ENCODE results near the gene IDH1. TPM values are rescaled to one million over a fixed set of nuclear protein-coding genes. Genes with fewer than 3 reads are reported as not detected.

Gene IDH1
- total and polyA plus RNA-seq, 2 of the 8 experiments (the other 6 are each of a cell fraction or from before 2014, with no cell fraction given), result 174 to 398 TPM

DNA sequence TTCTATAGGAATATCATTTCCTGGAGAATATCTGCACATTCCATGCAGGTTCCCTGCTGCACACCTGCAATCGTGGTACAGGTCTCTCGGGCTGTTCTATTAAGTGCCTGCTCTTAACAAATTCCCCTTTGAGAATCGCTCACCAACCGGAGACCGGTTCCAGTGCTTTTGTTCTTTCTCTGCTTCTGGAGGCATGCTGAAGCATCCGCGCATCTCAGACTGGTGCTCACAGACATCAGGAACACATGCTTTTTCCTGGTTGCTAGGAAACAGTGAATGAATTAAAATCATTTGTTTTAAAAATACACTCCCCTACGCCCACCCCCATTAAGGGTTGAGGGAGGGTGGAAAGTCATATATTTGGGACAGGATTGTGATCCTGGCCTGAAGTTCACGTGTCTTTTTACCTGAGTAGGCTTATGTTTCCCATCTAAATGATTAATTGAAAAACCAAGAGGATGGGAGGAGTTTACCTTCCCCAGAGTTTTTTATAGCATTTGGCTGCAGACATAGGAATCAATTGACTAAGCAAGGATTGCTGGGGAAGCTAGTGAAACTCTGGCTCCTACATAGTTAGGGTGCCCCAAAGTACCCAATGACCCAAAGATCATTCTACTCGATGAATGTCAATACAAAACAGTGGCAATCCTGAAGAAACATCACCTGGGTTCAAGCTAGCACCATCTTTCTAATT lies 64.9 kb downstream of the IDH1 start, which contains the start of gene C2orf80 (continued):
- TF ChIP-seq, protein P1, sequence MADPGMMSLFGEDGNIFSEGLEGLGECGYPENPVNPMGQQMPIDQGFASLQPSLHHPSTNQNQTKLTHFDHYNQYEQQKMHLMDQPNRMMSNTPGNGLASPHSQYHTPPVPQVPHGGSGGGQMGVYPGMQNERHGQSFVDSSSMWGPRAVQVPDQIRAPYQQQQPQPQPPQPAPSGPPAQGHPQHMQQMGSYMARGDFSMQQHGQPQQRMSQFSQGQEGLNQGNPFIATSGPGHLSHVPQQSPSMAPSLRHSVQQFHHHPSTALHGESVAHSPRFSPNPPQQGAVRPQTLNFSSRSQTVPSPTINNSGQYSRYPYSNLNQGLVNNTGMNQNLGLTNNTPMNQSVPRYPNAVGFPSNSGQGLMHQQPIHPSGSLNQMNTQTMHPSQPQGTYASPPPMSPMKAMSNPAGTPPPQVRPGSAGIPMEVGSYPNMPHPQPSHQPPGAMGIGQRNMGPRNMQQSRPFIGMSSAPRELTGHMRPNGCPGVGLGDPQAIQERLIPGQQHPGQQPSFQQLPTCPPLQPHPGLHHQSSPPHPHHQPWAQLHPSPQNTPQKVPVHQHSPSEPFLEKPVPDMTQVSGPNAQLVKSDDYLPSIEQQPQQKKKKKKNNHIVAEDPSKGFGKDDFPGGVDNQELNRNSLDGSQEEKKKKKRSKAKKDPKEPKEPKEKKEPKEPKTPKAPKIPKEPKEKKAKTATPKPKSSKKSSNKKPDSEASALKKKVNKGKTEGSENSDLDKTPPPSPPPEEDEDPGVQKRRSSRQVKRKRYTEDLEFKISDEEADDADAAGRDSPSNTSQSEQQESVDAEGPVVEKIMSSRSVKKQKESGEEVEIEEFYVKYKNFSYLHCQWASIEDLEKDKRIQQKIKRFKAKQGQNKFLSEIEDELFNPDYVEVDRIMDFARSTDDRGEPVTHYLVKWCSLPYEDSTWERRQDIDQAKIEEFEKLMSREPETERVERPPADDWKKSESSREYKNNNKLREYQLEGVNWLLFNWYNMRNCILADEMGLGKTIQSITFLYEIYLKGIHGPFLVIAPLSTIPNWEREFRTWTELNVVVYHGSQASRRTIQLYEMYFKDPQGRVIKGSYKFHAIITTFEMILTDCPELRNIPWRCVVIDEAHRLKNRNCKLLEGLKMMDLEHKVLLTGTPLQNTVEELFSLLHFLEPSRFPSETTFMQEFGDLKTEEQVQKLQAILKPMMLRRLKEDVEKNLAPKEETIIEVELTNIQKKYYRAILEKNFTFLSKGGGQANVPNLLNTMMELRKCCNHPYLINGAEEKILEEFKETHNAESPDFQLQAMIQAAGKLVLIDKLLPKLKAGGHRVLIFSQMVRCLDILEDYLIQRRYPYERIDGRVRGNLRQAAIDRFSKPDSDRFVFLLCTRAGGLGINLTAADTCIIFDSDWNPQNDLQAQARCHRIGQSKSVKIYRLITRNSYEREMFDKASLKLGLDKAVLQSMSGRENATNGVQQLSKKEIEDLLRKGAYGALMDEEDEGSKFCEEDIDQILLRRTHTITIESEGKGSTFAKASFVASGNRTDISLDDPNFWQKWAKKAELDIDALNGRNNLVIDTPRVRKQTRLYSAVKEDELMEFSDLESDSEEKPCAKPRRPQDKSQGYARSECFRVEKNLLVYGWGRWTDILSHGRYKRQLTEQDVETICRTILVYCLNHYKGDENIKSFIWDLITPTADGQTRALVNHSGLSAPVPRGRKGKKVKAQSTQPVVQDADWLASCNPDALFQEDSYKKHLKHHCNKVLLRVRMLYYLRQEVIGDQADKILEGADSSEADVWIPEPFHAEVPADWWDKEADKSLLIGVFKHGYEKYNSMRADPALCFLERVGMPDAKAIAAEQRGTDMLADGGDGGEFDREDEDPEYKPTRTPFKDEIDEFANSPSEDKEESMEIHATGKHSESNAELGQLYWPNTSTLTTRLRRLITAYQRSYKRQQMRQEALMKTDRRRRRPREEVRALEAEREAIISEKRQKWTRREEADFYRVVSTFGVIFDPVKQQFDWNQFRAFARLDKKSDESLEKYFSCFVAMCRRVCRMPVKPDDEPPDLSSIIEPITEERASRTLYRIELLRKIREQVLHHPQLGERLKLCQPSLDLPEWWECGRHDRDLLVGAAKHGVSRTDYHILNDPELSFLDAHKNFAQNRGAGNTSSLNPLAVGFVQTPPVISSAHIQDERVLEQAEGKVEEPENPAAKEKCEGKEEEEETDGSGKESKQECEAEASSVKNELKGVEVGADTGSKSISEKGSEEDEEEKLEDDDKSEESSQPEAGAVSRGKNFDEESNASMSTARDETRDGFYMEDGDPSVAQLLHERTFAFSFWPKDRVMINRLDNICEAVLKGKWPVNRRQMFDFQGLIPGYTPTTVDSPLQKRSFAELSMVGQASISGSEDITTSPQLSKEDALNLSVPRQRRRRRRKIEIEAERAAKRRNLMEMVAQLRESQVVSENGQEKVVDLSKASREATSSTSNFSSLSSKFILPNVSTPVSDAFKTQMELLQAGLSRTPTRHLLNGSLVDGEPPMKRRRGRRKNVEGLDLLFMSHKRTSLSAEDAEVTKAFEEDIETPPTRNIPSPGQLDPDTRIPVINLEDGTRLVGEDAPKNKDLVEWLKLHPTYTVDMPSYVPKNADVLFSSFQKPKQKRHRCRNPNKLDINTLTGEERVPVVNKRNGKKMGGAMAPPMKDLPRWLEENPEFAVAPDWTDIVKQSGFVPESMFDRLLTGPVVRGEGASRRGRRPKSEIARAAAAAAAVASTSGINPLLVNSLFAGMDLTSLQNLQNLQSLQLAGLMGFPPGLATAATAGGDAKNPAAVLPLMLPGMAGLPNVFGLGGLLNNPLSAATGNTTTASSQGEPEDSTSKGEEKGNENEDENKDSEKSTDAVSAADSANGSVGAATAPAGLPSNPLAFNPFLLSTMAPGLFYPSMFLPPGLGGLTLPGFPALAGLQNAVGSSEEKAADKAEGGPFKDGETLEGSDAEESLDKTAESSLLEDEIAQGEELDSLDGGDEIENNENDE (IDR thresholded peaks at IDR 0.05; ENCODE audit: insufficient replicate concordance, low read length), result no peak
- TF ChIP-seq, protein P2, sequence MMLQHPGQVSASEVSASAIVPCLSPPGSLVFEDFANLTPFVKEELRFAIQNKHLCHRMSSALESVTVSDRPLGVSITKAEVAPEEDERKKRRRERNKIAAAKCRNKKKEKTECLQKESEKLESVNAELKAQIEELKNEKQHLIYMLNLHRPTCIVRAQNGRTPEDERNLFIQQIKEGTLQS (IDR thresholded peaks at IDR 0.05; ENCODE audit: insufficient read depth, low read depth, low read length), result no peak
- TF ChIP-seq YY1 (IDR thresholded peaks at IDR 0.05; ENCODE audit: low read depth, low read length) (no peak), RXRA (IDR thresholded peaks at IDR 0.05; ENCODE audit: insufficient read depth, low read depth, low read length) (no peak), ASH2L (IDR thresholded peaks at IDR 0.05; ENCODE audit: low read length) (no peak), CBX5 (IDR thresholded peaks at IDR 0.05; ENCODE audit: low read depth, low read length) (no peak), FOSL1 (IDR thresholded peaks at IDR 0.05; ENCODE audit: insufficient read depth, low read depth, low read length) (no peak), HDAC6 (IDR thresholded peaks at IDR 0.05; ENCODE audit: low read depth, low read length) (no peak), TBP (IDR thresholded peaks at IDR 0.05; ENCODE audit: low read depth, low read length) (no peak)
- TF ChIP-seq, protein P3, sequence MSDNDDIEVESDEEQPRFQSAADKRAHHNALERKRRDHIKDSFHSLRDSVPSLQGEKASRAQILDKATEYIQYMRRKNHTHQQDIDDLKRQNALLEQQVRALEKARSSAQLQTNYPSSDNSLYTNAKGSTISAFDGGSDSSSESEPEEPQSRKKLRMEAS (IDR thresholded peaks at IDR 0.05), result no peak

Measured in H1 (cell line).